ENCODE results near the gene ZP1.

- no peak for TF ChIP-seq SIN3A (IDR thresholded peaks at IDR 0.05; ENCODE audit: borderline replicate concordance, insufficient read depth, low read length)
- TF ChIP-seq TAF1 (IDR thresholded peaks at IDR 0.05; ENCODE audit: borderline replicate concordance, insufficient read depth, low read length), result no peak
- TF ChIP-seq, protein P1, sequence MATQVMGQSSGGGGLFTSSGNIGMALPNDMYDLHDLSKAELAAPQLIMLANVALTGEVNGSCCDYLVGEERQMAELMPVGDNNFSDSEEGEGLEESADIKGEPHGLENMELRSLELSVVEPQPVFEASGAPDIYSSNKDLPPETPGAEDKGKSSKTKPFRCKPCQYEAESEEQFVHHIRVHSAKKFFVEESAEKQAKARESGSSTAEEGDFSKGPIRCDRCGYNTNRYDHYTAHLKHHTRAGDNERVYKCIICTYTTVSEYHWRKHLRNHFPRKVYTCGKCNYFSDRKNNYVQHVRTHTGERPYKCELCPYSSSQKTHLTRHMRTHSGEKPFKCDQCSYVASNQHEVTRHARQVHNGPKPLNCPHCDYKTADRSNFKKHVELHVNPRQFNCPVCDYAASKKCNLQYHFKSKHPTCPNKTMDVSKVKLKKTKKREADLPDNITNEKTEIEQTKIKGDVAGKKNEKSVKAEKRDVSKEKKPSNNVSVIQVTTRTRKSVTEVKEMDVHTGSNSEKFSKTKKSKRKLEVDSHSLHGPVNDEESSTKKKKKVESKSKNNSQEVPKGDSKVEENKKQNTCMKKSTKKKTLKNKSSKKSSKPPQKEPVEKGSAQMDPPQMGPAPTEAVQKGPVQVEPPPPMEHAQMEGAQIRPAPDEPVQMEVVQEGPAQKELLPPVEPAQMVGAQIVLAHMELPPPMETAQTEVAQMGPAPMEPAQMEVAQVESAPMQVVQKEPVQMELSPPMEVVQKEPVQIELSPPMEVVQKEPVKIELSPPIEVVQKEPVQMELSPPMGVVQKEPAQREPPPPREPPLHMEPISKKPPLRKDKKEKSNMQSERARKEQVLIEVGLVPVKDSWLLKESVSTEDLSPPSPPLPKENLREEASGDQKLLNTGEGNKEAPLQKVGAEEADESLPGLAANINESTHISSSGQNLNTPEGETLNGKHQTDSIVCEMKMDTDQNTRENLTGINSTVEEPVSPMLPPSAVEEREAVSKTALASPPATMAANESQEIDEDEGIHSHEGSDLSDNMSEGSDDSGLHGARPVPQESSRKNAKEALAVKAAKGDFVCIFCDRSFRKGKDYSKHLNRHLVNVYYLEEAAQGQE (IDR thresholded peaks at IDR 0.05; ENCODE audit: insufficient read depth in 1 of 2, low read depth in 2 of 2, low read length in 2 of 2), result no peak
- no peak for TF ChIP-seq POLR2AphosphoS5 (IDR thresholded peaks at IDR 0.05; ENCODE audit: low read depth, low read length)
- no peak for TF ChIP-seq FOXP2 (optimal IDR thresholded peaks at IDR 0.05; ENCODE audit: borderline replicate concordance, extremely low read depth, extremely low read length, insufficient read depth)
Measured at GRCh38 chr11:60869451-60869825, 2.1 kb downstream of the ZP1 start.

Measured in PFSK-1 (cell line).